ENCODE data around the gene IMPG1. TPM values are rescaled to one million over a fixed set of nuclear protein-coding genes. Genes with fewer than 3 reads are reported as not detected.

Gene IMPG1
- polyA plus RNA-seq, 1 donor (not counting 4 experiments of a cell fraction or from before 2014, with no cell fraction given), result not detected

GRCh38 chr6:75932067-75932466, 140.4 kb downstream of the IMPG1 start:
- H3K36me3 ChIP-seq (ENCODE audit: control insufficient read depth in 2 of 2, extremely low read depth in 1 of 2, insufficient read depth in 2 of 2, low read length in 2 of 2), result no peaks in the 10 kb centered on the region
- dilution Hi-C loops (cut with MboI; ENCODE audit: extremely low pct_ligation_motif_present, low sequenced_read_pairs), result no loop called here
- no peak overlapping the region for H3K4me2 ChIP-seq (ENCODE audit: control insufficient read depth, extremely low read depth, insufficient read depth, low read depth, low read length)
- H4K20me1 ChIP-seq (ENCODE audit: control insufficient read depth, extremely low read depth, insufficient read depth, low read length), result no peaks in the 10 kb centered on the region
- FAIRE-seq (no peak), DNase-seq (ENCODE audit: low read depth, low spot score) (no peak)
- no peaks in the 10 kb centered on the region for H3K9me1 ChIP-seq (ENCODE audit: control insufficient read depth, extremely low read depth, insufficient read depth, low read length)
- H3K9ac ChIP-seq (ENCODE audit: control insufficient read depth, extremely low read depth, insufficient read depth, low read length), result no peak overlapping the region
- H2AFZ ChIP-seq (ENCODE audit: control insufficient read depth, low read length), result no peak overlapping the region
- no peaks in the 10 kb centered on the region for H3K27me3 ChIP-seq (ENCODE audit: control insufficient read depth, extremely low read depth, insufficient read depth, low read length)
- H3K79me2 ChIP-seq (ENCODE audit: control insufficient read depth, insufficient read depth, low read length), result no peaks in the 10 kb centered on the region
- H3K4me1 ChIP-seq (ENCODE audit: control insufficient read depth, extremely low read depth, insufficient read depth, low read length), result no peaks in the 10 kb centered on the region
- no peak overlapping the region for H3K4me3 ChIP-seq (ENCODE audit: control insufficient read depth in 2 of 3, extremely low read depth in 1 of 3, insufficient read depth in 2 of 3, low read depth in 1 of 3, low read length in 3 of 3)
- no peaks in the 10 kb centered on the region for H3K9me3 ChIP-seq (ENCODE audit: control insufficient read depth, low read depth, low read length)
- TF ChIP-seq EZH2 (IDR thresholded peaks at IDR 0.05; ENCODE audit: low read length), result no peak
- peak; percentile 16 to 58 (median 38) for TF ChIP-seq CTCF (optimal IDR thresholded peaks at IDR 0.05 in 1 of 3, IDR thresholded peaks at IDR 0.05 in 1 of 3, conservative IDR thresholded peaks at IDR 0.05 in 1 of 3; ENCODE audit: extremely low read depth in 1 of 3, insufficient read depth in 2 of 3, low read length in 3 of 3)
- no peak overlapping the region for H3K27ac ChIP-seq (ENCODE audit: control insufficient read depth, insufficient read depth, low read length)

- Histone ChIP-seq H3K4me2 (ENCODE audit: control insufficient read depth, extremely low read depth, insufficient read depth, low read depth, low read length) (no peak overlapping the region), H3K4me3 (ENCODE audit: control insufficient read depth in 2 of 3, extremely low read depth in 1 of 3, insufficient read depth in 2 of 3, low read depth in 1 of 3, low read length in 3 of 3) (no peak overlapping the region), H3K9me1 (ENCODE audit: control insufficient read depth, extremely low read depth, insufficient read depth, low read length) (no peaks in the 10 kb centered on the region), H3K9me3 (ENCODE audit: control insufficient read depth, low read depth, low read length) (no peaks in the 10 kb centered on the region), H4K20me1 (ENCODE audit: control insufficient read depth, extremely low read depth, insufficient read depth, low read length) (no peaks in the 10 kb centered on the region), H3K9ac (ENCODE audit: control insufficient read depth, extremely low read depth, insufficient read depth, low read length) (no peak overlapping the region), H3K27ac (ENCODE audit: control insufficient read depth, insufficient read depth, low read length) (no peak overlapping the region), H3K79me2 (ENCODE audit: control insufficient read depth, insufficient read depth, low read length) (no peaks in the 10 kb centered on the region), H3K27me3 (ENCODE audit: control insufficient read depth, extremely low read depth, insufficient read depth, low read length) (no peaks in the 10 kb centered on the region), H3K4me1 (ENCODE audit: control insufficient read depth, extremely low read depth, insufficient read depth, low read length) (no peaks in the 10 kb centered on the region), H2AFZ (ENCODE audit: control insufficient read depth, low read length) (no peak overlapping the region), H3K36me3 (ENCODE audit: control insufficient read depth in 2 of 2, extremely low read depth in 1 of 2, insufficient read depth in 2 of 2, low read length in 2 of 2) (no peaks in the 10 kb centered on the region)
- TF ChIP-seq CTCF (optimal IDR thresholded peaks at IDR 0.05 in 1 of 3, IDR thresholded peaks at IDR 0.05 in 1 of 3, conservative IDR thresholded peaks at IDR 0.05 in 1 of 3; ENCODE audit: extremely low read depth in 1 of 3, insufficient read depth in 2 of 3, low read length in 3 of 3) (no peak), EZH2 (IDR thresholded peaks at IDR 0.05; ENCODE audit: low read length) (no peak)
- DNase-seq (ENCODE audit: low read depth, low spot score) (no peak), FAIRE-seq (no peak)
- dilution Hi-C loops (cut with MboI; ENCODE audit: extremely low pct_ligation_motif_present, low sequenced_read_pairs), result no loop called here
Measured at GRCh38 chr6:75931011-75931680, 141.3 kb downstream of the IMPG1 start.
